ENCODE measurements around the gene LRRC74B. TPM values are rescaled to one million over a fixed set of nuclear protein-coding genes. Genes with fewer than 3 reads are reported as not detected.

Gene LRRC74B
- polyA plus RNA-seq, 3 donors: 0.11 to 0.35 (median 0.19) TPM

DNA sequence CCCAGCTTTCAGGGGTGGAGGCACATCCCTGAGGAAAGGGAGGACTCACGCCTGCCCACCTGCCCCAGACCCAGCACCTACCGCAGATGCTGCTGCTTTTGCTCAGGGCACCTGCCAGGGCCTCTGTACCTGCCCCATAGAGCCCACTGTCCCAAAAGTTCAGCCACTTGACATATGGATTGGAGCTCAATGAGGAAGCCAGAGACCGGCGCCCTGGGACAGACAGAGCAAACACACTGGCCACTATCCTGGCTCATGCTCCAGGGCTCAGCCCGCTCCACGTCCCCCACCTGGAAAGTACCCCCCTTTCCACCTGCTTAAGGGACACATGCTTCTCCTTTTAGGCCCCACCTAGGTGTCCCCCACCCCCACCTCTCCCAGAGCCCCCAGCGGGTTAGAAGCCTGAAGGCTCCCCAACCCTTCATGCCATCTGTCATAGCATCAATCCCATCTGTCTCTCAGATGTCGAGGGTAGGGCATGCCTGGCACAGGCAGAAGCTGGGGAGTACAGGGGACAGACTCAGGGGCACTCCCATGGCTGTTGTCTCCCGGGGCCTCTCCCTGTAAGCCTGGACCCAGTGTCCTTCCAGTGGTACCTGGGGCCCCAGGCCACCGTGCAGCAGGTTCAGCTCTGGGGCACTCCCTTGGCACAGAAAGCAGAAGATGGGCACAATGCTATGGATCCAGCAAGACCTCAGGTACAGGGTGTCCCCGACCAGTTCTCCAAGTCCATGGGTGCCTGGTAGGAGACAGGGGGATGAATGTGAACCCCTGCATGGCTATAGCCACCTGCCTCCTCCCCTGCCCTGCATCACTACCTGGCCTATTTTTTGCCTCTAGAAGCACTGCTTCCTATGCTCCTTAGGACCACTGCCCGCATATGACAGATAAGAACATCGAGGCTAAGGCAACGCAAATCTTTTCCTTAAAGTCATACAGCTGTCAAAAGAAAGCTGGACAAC, 33.0 kb upstream of the LRRC74B start:
- no peak for DNase-seq (ENCODE audit: extremely low read depth in 1 of 11, low read depth in 9 of 11, low spot score in 4 of 11)

DNA sequence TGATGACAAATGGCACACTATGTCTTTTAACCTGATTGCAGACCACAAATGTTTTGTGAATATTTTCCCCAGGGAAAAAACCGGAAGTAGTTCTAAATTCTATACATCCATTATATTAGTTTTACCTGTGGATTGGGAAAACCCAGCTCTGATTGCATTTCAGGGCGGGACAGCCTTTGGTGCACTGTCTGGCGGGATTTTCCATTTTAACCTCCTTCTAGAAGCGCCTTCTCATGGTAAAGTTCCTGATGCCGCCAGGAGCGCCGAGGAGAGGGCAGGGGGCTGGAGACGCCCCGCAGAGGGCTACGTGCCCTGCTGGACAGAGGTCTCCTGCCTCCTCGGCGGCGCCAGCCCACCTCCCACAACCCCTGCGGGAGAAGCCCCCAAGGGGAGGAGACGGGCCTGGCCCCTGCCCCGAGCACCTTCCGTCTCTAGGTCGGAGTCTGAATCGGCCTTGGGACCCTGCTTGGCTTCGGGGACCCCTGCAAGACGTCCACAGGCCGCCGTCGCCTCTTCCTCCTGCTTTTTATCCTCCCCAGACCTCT, 32.0 kb upstream of the LRRC74B start:
- no peak for DNase-seq (ENCODE audit: extremely low read depth in 1 of 11, low read depth in 9 of 11, low spot score in 4 of 11)

DNA sequence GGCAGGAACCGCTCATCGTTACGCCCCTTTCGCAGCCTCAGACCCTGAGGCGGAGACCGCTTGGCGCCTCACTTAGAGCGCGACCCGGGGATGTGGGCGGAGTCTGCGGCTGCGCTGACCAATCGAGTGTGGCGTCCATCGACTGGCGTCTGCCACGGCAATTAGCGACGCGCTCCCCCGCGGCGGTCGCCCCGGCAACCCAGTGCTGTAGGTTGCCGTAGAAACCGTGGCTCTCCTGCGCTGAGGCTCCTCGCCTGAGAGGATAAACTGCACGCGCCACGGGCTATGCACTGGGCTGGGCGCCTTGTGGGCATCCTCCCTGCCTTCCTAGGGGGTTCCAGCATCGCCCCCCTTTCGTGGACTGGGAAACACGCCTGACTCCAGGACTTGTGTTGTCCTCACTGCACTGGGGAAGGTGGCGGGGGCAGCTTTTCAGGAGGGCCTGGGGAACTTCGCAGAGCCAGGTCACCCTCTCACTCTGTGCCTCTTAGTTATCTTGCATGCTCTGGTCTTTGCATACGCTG, 31.5 kb upstream of the LRRC74B start:
- peak; percentile 80 to 94 (median 92) for DNase-seq (ENCODE audit: extremely low read depth in 1 of 11, low read depth in 9 of 11, low spot score in 4 of 11)

DNA sequence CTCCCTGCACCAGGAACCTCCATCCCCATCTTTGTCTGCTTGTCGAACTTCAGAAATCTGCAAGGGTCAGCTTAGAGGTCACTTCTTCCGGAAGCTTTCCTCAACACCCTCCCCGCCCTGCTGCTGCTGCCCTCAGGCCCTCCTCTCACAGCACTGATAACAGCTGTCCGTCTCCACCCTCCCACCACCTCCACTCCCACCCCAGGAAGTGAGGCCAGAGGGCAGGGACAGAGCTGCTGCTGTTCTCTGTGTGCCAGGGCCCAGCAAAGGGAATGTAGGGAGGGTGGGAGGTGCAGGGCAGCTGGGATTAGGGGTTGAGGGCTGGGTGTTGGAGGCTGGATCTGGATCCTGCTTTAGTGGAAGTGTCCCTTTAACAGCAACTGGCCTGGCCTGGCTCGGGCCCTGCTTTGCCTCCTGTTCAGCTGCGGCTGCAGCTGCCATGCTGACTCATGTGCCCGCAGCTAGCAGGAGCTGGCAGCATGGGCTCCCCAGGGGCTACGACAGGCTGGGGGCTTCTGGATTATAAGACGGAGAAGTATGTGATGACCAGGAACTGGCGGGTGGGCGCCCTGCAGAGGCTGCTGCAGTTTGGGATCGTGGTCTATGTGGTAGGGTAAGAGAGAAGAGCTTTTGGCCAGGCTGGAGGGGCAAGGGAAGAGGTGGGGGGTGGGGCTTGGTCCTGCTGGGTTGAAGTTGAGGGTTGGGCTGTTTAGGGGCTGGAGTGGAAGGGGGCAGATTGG, 30.9 kb upstream of the LRRC74B start, which contains the start of gene P2RX6:
TSS of gene P2RX6 (plus strand) at position 440 of the 740 bp plus-strand sequence. CDS start at position 450, 10 bp downstream.
- peak in 2 of 11 donors; percentile 33 to 54 for DNase-seq (ENCODE audit: extremely low read depth in 1 of 11, low read depth in 9 of 11, low spot score in 4 of 11)

DNA sequence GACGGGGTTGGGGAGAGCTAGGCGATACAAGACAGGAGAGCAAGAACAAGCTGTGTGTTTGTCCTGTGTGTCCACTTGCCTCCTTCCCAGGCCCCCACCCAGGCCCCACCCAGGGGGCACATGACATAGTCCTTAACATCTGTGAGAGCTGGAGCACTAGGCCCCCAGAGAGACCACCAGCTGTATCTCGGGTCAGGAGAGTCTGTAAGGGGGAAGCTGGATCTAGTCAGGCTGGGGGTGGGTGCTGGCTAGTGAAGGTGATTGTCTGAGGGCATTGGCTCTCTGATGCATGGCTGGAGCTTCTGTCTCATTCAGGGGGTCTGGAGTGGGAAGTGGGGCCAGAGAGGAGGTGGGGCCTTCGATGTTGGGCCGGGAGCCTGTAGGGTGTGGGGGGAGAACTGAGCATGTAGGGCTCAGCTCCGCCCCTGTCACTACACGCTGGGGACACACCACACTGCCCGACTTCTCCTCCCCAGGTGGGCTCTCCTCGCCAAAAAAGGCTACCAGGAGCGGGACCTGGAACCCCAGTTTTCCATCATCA, 30.2 kb upstream of the LRRC74B start:
- DNase-seq (ENCODE audit: extremely low read depth in 1 of 11, low read depth in 9 of 11, low spot score in 4 of 11): no peak

DNA sequence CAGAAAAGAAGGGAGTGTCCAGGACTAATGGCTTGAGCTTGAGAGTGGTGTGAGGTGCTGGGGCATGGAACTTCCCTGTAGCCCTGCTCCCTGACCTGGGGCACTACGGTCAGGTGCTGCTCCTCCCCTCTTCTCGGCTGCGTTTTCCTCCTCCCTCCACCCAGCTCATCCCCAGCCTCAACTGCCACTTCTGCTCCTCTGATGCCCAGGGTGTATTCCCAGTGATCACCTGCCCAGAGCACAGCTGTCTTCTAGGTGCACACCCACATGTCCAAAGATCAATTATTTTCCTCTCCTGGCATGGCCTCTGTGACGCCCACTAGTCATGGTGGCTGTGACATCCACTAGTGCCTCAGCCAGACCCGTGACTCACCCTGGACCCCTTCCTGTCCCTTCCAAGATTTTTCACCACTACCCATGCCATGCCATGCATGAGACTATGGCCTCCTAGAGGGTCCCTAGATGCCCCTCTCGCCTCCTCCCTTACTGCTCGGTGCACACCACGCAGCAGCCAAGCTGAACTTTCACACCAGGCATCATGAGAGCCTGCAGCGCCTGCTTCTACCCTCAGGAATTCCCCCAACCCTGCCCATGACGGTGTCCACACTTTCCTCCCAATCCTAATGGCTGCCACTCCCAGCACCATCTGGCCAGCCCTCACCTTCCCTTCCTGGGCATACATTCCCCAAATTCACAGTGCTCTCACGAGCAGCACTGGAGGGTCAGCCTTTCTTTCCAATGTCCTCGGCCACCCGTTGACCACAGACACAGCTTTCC, 28.9 kb upstream of the LRRC74B start:
- no peak for DNase-seq (ENCODE audit: extremely low read depth in 1 of 11, low read depth in 9 of 11, low spot score in 4 of 11)

DNA sequence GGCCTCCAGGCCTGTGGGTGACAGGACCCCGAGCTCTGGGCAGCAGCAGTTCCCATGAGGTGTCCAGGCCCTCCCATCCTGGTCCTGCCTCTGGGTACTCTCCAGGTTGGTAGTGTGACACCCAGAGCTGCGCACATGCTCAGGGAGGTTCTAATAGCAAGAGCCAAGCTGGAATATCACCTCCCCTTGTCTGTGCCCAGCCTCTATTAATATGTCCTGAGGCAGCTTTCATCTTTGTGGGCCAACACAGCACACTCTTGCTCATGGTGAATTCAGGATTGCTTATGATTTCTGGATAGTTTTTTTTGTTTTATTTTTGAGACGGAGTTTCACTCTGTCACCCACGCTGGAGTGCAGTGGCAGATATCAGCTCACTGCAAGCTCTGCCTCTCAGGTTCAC, 27.4 kb upstream of the LRRC74B start:
- no peak for DNase-seq (ENCODE audit: extremely low read depth in 1 of 11, low read depth in 9 of 11, low spot score in 4 of 11)

DNA sequence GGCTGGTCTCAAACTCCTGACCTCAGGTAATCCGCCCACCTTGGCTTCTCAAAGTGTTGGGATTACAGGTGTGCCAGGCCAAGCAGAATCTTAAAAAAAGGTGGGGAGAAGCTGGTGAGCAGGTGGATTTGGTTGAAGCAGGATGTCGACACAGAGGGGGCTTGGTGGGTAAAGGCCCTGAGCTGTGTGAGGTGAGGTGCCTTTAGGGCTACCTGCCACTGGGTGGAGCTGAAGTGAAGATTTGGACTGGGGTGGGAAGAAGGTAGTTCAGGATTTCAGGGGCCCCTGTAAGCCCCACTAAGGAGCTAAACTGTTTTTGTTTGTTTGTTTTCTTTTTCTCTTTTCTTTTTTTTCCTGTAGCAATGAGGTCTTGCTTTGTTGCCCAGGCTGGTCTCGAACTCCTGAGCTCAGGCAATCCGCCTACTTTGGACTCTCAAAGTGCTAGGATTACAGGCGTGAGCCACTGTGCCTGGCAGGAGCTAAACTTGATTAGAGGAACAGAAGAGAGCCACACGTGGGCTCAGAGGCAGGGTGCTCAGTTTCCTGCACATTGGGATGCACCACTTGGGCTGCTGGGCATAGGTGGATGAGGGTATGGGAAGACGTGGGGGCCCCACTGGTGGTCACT, 24.8 kb upstream of the LRRC74B start:
- DNase-seq (ENCODE audit: extremely low read depth in 1 of 11, low read depth in 9 of 11, low spot score in 4 of 11): no peak

DNA sequence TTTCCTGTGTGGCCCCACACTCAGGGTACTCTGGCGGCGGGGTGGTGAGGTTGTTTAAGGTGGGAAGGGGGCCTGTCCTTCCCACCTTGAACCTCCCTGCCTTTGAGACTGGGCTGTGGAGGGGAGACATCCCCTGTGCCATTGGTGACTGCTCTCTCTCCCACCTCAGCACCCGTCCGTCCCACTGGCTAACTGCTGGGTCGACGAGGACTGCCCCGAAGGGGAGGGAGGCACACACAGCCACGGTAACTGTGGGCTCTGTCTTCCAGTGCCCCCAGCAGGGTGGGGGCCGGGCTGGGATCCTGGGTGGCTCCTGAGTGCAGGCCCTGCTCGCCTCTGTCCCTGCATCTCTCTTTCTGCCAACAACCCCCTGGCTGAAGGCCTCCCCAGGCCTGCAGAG, 23.2 kb upstream of the LRRC74B start:
- DNase-seq (ENCODE audit: extremely low read depth in 1 of 11, low read depth in 9 of 11, low spot score in 4 of 11): no peak

DNA sequence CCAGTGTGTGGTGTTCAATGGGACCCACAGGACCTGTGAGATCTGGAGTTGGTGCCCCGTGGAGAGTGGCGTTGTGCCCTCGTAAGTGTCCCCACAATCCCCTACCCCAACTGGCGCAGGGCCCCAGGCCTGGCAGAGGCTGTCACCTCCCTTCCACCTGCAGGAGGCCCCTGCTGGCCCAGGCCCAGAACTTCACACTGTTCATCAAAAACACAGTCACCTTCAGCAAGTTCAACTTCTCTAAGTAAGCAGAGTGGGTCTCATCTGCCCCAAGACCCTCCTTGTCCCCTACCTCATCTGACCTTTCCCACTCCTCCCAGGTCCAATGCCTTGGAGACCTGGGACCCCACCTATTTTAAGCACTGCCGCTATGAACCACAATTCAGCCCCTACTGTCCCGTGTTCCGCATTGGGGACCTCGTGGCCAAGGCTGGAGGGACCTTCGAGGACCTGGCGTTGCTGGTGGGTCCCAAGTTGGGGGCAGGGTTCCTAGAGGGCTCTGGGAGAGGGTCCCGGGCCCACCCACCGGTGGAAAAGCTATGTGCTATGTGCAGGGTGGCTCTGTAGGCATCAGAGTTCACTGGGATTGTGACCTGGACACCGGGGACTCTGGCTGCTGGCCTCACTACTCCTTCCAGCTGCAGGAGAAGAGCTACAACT, 22.7 kb upstream of the LRRC74B start:
- no peak for DNase-seq (ENCODE audit: extremely low read depth in 1 of 11, low read depth in 9 of 11, low spot score in 4 of 11)

DNA sequence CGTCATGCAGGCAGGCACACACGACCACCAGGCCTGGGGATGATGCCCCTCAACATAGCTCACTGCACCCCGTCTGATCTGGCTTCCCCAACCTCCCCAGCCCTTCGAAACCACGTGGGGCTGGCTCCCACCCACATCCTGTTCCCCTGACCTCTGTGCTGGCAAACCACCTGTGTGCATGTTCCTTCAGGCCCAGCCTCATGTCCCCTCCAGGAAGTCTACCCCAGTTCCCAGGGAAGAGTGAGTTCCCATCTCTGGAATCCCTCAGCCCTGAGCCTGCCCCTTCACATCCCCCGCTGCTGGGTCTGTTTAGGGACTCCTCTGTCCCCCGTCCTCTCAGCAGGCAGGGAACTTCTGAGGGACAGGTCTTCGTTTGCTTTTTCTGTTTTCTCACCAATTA, 20.5 kb upstream of the LRRC74B start:
- no peak for DNase-seq (ENCODE audit: extremely low read depth in 1 of 11, low read depth in 9 of 11, low spot score in 4 of 11)

DNA sequence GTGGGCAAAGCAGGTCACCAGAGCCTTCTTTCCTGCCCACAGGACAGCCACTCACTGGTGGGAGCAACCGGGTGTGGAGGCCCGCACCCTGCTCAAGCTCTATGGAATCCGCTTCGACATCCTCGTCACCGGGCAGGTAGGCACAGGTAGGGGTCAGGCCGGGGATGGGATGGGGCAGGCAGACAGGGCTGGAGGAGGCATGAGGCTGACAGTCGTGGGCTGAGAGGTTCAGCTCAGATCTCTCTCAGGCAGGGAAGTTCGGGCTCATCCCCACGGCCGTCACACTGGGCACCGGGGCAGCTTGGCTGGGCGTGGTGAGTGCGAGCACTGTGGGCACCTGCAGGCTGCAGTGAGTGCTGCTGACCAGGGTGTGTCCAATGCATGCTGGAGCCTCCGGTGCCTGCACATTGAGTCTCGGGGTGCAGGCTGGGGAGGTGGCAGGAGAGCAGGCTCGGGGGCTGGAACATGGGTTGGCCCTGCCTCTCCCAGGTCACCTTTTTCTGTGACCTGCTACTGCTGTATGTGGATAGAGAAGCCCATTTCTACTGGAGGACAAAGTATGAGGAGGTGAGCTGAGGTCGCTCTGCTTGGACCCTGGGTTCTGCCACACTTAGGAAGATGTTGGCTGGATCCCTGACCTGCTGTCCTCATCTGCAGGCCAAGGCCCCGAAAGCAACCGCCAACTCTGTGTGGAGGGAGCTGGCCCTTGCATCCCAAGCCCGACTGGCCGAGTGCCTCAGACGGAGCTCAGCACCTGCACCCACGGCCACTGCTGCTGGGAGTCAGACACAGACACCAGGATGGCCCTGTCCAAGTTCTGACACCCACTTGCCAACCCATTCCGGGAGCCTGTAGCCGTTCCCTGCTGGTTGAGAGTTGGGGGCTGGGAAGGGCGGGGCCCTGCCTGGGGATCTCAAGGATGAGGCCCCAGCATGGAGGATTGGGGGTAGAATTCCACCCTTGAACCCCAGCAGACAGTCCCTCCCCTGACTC, 19.7 kb upstream of the LRRC74B start:
- no peak for DNase-seq (ENCODE audit: extremely low read depth in 1 of 11, low read depth in 9 of 11, low spot score in 4 of 11)

DNA sequence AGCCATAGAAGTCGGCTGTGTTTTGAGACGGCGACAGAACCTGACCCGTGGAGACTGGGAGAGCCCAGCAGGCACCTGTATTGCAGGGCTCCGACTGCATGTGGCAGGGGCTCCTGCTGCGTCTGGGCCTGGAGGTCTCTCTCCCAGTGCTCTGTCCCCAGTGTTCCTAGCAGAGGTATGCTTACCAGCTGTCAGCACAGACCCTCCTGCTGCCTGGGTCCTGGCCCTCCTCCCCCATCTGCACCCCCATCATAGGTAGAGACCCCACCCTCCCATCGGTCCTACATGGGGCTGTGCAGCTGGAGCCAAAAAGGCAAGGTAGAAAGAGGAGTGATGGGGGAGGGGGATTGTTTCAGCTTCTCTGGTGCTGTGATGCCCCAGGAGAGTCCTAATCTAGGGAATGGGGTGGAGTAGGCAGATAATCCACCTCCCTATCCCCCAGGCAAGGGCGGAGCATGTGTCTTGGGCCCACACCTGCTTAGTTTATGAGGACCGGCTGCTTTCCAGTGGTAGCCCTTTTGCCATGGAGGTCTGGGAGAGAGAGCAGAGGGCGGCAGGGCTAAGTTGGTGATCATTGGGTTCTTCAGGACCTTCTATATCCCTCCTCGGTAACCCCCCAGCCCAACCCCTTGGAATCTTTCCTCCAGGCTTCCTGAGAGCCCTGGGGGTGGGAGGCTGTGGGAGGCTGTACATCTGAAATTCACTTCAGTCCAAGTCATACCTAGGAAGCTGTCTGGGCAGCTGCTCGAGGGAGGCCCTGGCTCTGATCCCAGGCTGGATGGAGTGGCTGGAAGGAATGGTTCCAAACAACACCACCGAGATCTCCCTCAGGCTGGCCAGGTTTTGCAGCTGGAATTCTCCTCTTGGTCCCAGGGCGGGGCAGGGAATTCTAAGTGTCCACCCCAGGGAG, 18.7 kb upstream of the LRRC74B start:
- DNase-seq (ENCODE audit: extremely low read depth in 1 of 11, low read depth in 9 of 11, low spot score in 4 of 11): no peak

DNA sequence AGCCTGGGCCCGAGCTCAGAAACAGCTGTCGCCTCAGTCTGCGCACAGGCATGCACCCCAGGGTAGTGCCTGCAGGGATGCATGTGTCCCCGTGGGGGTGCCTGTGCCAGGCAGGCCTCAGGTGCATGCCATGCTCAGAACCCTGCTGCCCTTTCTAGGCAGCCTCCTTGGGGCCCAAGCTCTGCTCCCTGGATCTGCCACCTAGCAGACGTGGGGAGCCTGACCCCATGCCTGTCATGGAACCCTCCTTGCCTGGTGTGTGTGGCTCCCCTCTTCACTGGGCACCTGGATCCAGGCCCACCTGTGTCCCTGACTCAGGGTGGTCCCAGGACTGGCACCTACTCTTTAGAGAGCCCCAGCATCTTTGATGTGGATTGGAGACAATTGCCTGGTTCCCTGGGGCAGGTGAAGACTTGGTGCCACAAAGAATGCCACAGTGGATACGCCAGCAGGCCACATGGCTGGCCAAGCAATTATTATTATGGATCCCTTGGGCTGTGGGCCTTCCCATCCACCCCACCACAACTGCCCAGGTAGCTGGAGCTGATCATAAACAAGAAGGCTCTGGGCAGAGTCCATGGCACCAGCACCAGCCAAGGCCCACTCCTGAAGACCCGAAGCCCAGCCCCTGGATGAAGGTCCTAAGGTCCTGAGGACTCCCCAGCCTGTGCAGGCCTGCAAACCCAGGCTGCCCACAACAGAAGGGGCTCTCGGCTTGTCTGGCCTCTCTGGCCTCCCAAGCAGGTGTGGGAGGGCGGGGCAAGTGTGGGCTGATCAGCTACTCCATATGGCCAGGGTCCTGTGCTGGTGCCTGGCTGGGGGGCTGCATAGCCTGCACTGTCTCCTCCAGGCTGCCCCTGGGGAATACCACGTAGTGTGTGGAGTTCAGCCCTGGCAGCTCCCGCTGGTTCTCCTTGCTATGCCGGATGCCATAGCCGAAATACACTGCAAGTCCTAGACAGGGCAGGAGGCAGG, 17.2 kb upstream of the LRRC74B start:
- DNase-seq (ENCODE audit: extremely low read depth in 1 of 11, low read depth in 9 of 11, low spot score in 4 of 11): no peak
